AG09309 (cell line): ENCODE results near the gene GALNT10.

Experiments used
- DNase-seq: peaks from one replicate; pipeline ENCODE4 v3.0.0-alpha.2; 2010; ENCODE audit warnings: low read depth
- H3K4me3 ChIP-seq: 2 replicates; pipeline ENCODE4 v1.5.1; 2011; ENCODE audit warnings: mild to moderate bottlenecking, low read depth, low read length, moderate library complexity; ENCODE audit not compliant: control insufficient read depth
- TF ChIP-seq, protein P1 (sequence below): IDR thresholded peaks from 2 replicates; pipeline ENCODE4 v1.5.1; 2011; ENCODE audit warnings: mild to moderate bottlenecking, low read depth, low read length, inconsistent platforms; ENCODE audit not compliant: insufficient read depth, control insufficient read depth; ENCODE audit errors: missing control alignments

Gene GALNT10

DNA sequence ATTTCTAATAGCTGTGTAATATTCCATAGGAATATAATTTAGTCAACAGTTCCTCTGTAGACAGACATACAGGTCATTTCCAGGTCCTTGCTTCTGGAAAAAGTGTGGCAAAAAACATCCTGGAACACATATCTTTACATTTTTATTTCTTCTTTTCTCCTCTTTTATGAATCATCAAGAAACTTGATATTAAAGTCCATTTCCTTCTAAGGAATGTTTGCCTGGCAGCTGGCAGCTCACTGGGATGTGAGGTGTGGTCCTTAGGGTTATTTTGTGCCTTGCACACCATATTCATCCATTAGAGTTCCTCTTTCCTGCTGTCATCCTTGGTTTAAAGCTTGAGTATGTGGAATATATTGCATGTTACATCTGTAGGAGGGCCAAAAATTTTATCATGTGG lies 122.0 kb downstream of the GALNT10 start:
- TF ChIP-seq, protein P1, sequence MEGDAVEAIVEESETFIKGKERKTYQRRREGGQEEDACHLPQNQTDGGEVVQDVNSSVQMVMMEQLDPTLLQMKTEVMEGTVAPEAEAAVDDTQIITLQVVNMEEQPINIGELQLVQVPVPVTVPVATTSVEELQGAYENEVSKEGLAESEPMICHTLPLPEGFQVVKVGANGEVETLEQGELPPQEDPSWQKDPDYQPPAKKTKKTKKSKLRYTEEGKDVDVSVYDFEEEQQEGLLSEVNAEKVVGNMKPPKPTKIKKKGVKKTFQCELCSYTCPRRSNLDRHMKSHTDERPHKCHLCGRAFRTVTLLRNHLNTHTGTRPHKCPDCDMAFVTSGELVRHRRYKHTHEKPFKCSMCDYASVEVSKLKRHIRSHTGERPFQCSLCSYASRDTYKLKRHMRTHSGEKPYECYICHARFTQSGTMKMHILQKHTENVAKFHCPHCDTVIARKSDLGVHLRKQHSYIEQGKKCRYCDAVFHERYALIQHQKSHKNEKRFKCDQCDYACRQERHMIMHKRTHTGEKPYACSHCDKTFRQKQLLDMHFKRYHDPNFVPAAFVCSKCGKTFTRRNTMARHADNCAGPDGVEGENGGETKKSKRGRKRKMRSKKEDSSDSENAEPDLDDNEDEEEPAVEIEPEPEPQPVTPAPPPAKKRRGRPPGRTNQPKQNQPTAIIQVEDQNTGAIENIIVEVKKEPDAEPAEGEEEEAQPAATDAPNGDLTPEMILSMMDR: no peak
- DNase-seq: no peak
- H3K4me3 ChIP-seq: no peak overlapping the region

DNA sequence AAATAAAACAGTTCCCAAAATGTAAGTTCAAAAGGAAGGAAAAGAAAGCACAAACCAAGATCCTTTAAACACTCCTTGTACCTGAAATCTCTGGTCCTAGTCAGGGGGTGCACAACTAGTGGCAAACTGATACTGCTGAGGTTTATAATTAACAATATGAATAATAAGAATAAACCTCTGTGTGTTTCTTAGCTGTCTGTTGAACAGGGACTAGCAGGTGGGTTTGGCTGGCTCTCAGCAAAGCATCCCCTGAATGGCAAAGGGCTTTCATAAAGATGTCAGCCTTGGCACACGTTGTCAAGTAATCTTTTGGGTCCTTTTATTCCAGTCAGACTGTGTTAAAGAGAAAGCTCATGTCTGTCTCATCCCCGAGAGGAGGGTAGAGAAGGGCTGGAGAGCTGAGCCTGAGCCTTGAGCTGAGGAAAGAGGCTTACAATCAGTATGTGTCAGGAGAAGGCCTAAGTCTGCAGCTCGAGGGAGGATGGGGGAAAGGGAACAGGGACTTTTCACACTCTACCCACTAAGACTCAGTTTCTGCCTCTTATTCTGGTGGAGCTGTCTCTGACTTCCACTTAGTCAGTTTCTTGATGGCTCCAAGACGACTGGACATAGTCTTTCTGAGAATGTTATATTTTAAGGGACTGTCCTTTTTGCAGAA lies 123.0 kb downstream of the GALNT10 start:
- TF ChIP-seq, protein P1: no peak
- DNase-seq: no peak
- no peak overlapping the region for H3K4me3 ChIP-seq

DNA sequence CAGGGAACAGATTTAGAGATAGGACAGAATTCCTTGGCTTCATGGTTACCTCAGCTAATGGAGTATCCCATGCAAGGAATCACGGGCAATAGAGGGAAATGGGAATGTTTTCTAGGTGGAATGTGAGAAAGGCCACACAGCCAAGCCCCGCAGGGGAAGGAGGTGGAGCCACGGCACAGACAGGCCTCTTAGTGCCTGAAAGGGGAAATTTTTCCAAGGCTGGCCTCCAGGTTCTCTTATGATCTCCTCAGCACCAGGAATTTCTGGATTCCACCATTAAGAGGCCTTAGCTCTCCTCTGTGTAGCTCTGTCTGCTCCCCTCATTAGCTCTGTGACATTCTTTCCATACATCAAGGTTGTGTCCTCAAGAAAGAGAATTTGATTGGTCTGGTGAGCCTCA lies 124.7 kb downstream of the GALNT10 start:
- no peak for DNase-seq
- TF ChIP-seq, protein P1: no peak
- no peak overlapping the region for H3K4me3 ChIP-seq

DNA sequence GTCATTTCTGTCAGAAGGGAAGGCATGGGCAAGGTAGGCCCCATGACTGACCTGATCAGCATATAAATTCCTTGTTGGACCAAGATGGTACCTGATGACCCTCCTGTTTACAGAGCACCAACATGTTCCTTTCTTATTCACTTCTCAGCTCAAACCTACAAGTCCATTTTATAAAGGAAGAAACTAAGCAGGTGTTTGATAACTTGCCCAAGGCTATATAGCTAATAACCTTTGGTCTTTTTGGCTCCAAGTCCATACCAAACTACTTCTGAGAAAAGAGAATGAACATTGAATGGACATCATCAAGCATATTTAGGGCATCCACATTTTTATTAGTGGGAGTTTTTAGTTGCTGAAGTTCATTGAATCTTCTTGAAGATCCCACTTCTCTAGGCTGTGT lies 125.2 kb downstream of the GALNT10 start:
- no peak overlapping the region for H3K4me3 ChIP-seq
- TF ChIP-seq, protein P1: no peak
- DNase-seq: no peak

DNA sequence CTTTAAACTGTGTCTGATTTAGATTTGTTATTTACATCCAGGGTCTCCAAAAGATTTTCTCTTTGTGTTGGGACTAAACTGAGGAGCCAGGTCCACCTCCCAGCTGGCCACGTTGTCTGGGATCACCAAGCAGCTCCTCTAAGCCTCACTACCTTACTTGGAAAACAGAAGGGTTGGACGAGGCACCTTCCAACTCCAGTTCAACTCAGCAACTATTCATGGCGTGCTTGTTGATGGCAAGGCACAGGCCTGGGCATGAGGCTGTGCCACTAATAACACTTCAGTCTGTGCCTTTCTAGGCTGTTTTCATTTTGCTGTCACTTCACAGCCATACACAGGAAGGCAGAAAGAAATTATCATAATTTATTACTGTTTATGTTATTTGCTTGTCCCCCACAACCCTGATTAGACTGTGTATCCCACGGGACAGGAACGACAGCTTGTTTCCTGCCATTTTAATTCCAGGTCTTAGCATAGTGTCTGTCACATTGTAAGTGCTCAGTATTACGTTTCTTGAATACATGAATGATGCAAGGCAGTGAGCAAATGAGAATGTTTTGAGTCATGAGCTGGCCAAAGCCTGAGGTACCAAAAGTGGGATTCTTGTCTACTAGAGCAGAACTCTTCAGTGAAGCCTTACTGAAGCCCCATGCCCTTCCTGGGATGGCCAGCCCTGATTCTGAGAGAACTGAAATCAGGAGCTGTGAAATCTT lies 125.8 kb downstream of the GALNT10 start:
- H3K4me3 ChIP-seq: no peak overlapping the region
- no peak for DNase-seq
- TF ChIP-seq, protein P1: no peak

DNA sequence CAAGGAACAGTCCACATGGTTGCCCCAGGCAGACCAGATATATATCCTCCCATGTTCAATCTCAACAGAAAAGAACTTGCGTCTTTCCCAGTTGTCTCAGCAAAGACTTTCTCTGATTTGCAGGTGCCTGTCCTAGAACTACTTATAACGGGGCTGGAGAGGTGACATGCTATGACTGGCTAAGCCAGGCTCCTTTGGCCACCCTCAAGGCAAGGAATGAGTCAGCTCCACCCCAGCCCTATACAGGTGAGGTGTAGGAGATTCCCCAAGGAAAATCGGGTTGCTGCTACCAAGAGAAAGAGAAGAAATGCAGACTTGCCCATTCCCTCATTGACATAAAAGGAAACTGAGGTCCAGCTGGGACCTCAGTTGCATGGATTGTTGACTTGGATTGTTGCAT lies 127.4 kb downstream of the GALNT10 start:
- TF ChIP-seq, protein P1: no peak
- no peak overlapping the region for H3K4me3 ChIP-seq
- no peak for DNase-seq
